Lung (tissue), 12 donors: ENCODE data around the gene EPAS1. TPM values are rescaled to one million over a fixed set of nuclear protein-coding genes. Genes with fewer than 3 reads are reported as not detected.

Experiments used
- ATAC-seq: fragments of 200-7000 bp; cut with Tn5 transposase; one replicate; pipeline ENCODE4 v1.9.1; 2020; ENCODE audit warnings: moderate number of reproducible peaks; ENCODE audit not compliant: insufficient read depth, low FRiP score
- DNase-seq, 3 donors: peaks; one replicate each; pipeline ENCODE4 v3.0.0-alpha.2; 2013 to 2017
- H3K27ac ChIP-seq, 2 donors: one replicate each; pipeline ENCODE4 v1.5.1; 2013; ENCODE audit warnings: mild to moderate bottlenecking in 2 of 2, moderate library complexity in 2 of 2, control low read depth in 1 of 2, inconsistent platforms in 1 of 2, low read depth in 1 of 2, low read length in 1 of 2
- H3K27me3 ChIP-seq, 3 donors: one replicate each; pipeline ENCODE4 v1.5.1; 2013; ENCODE audit warnings: low read length in 2 of 3; ENCODE audit not compliant: control insufficient read depth in 3 of 3, insufficient read depth in 3 of 3
- H3K36me3 ChIP-seq, 4 donors: one replicate each; pipeline ENCODE4 v1.5.1; 2013; ENCODE audit warnings: low read length in 4 of 4, mild to moderate bottlenecking in 1 of 4, moderate library complexity in 1 of 4; ENCODE audit not compliant: control insufficient read depth in 4 of 4, insufficient read depth in 4 of 4
- H3K4me1 ChIP-seq, 5 donors: one replicate each; pipeline ENCODE4 v1.5.1; 2013; ENCODE audit warnings: low read length in 5 of 5, mild to moderate bottlenecking in 2 of 5, moderate library complexity in 1 of 5; ENCODE audit not compliant: control insufficient read depth in 5 of 5, insufficient read depth in 5 of 5
- H3K4me3 ChIP-seq: one replicate; pipeline ENCODE4 v1.5.1; 2013; ENCODE audit warnings: mild to moderate bottlenecking, control low read depth, moderate library complexity
- H3K9ac ChIP-seq, 2 donors: one replicate each; pipeline ENCODE4 v1.5.1; 2013; ENCODE audit warnings: low read length in 2 of 2, control low read depth in 1 of 2; ENCODE audit not compliant: insufficient read depth in 1 of 2
- H3K9me3 ChIP-seq, 4 donors: one replicate each; pipeline ENCODE4 v1.5.1; 2013; ENCODE audit warnings: low read length in 3 of 4, mild to moderate bottlenecking in 1 of 4, moderate library complexity in 1 of 4; ENCODE audit not compliant: control insufficient read depth in 4 of 4, insufficient read depth in 3 of 4
- WGBS, 2 donors: extraction: QIAGEN DNeasy Blood & Tissue Kit; methylation state at CpG; one replicate each; pipeline ENCODE4 v1.1.7; 2013; 5-methylcytosine and 5-hydroxymethylcytosine counted together
- polyA plus RNA-seq, 2 donors: library from polyadenylated mRNA; stranded (reverse); fragments of 200-250 nt; gene quantifications; one replicate each; pipeline ENCODE4 v1.2.1, GENCODE V29; 2013
- total RNA-seq, 2 donors: library from RNA; depleted of rRNA in 1 of 2; stranded (reverse); fragments of >200 nt in 1 of 2; gene quantifications; one replicate each; pipeline ENCODE4 v1.2.1, GENCODE V29; 2014 to 2021
- TF ChIP-seq, protein P1 (sequence below): IDR thresholded peaks from 2 replicates; pipeline ENCODE4 v1.5.1; 2012; ENCODE audit warnings: mild to moderate bottlenecking; ENCODE audit errors: control extremely low read depth, extremely low read depth
- donor health status: control.
- donor health status: control.
- donor health status: Bipolar disorder and iron deficiency.
- donor health status: healthy.
- donor health status: DM: yes; HTN: yes; CAD: no.

Gene EPAS1
- total and polyA plus RNA-seq, 4 donors = 233 to 1,051 (median 381) TPM

DNA sequence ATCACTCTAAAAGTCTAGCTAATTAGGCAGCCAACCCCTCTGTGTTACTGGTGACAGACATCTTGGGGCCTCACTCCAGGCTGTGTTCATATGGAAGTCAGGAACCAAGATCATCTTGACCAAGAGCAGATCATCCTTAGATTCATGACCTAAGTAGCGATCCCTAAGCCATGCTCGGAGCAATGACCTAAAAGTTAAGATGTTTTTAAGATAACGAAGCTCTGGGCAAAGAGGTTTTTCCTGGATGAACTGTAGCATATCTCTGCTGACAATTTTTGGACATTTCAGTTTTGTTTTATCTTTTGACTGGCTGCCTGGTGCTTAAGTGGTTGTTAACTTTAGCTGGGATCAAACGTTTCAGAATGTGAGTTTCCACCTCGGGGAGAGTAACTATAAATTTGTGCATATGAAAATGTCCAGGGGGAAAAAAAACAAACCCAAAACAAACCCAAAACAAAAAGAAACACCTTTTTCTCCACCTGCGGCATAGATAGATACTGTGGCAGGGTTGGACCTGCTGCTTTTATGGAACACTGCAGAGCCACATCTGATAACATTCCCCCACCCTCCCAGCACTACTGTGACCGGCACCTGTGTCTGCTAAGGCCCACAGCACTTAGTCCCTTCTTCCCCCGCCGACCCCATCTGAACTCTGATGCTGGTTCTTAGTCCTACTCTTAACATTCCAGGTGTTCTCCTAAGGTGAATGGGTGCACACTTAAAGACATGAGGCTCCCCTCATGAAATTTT is 45.5 kb downstream of the EPAS1 start:
- H3K36me3 ChIP-seq = peaks cover 0 to 16% (median 2%) of the 10 kb centered on the region in 4 donors
- H3K27ac ChIP-seq = peak overlapping the region in 1 of 2 donors; percentile 26
- ATAC-seq (no peak), DNase-seq (no peak)
- no peaks in the 10 kb centered on the region for H3K27me3 ChIP-seq
- no peaks in the 10 kb centered on the region for H3K9me3 ChIP-seq
- WGBS, 2 donors = 54 to 76% methylated on average over 9 of the region's 9 CpGs
- H3K9ac ChIP-seq = no peak overlapping the region
- H3K4me3 ChIP-seq = no peak overlapping the region
- H3K4me1 ChIP-seq = peaks cover 10 to 59% (median 40%) of the 10 kb centered on the region in 5 donors
- TF ChIP-seq, protein P1, sequence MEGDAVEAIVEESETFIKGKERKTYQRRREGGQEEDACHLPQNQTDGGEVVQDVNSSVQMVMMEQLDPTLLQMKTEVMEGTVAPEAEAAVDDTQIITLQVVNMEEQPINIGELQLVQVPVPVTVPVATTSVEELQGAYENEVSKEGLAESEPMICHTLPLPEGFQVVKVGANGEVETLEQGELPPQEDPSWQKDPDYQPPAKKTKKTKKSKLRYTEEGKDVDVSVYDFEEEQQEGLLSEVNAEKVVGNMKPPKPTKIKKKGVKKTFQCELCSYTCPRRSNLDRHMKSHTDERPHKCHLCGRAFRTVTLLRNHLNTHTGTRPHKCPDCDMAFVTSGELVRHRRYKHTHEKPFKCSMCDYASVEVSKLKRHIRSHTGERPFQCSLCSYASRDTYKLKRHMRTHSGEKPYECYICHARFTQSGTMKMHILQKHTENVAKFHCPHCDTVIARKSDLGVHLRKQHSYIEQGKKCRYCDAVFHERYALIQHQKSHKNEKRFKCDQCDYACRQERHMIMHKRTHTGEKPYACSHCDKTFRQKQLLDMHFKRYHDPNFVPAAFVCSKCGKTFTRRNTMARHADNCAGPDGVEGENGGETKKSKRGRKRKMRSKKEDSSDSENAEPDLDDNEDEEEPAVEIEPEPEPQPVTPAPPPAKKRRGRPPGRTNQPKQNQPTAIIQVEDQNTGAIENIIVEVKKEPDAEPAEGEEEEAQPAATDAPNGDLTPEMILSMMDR = no peak

- 58 to 64% methylated on average over 5 of the region's 5 CpGs for WGBS, 2 donors
- TF ChIP-seq, protein P1 = no peak
- peaks cover 7 to 43% (median 33%) of the 10 kb centered on the region in 5 donors for H3K4me1 ChIP-seq
These were observed 47.5 kb downstream of the EPAS1 start for GRCh38 chr2:46344706-46345105.

DNA sequence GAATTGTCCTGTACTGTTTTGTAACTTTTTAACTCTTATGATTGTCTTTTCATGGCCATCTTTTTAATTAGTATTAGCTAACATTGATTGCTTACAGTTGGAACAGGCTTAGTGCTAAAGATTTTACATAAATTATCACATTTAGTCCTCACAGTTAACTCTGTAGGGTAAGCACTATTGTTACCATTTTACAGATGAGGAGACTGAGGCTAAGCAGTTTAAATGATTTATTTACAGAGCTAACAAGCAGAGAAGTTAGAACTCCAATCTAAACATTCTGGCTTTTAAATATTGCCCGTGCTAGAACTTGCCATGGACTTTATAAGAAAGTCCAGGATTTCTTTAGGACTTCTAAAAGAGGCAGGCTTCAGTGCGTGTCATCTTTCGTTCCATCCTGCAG is 48.6 kb downstream of the EPAS1 start:
- Histone ChIP-seq H3K9ac (no peak overlapping the region), H3K36me3 (peaks cover 0 to 26% (median 6%) of the 10 kb centered on the region in 4 donors), H3K4me3 (no peak overlapping the region), H3K27me3 (no peaks in the 10 kb centered on the region), H3K27ac (no peak overlapping the region), H3K4me1 (peaks cover 7 to 37% (median 28%) of the 10 kb centered on the region in 5 donors), H3K9me3 (no peaks in the 10 kb centered on the region)
- 71 to 80% methylated on average over 3 of the region's 3 CpGs for WGBS, 2 donors
- TF ChIP-seq, protein P1 = no peak
- DNase-seq (no peak), ATAC-seq (no peak)

More at GRCh38 chr2:46344706-46345105, 47.5 kb downstream of the EPAS1 start:
- H3K36me3 ChIP-seq = peaks cover 0 to 26% (median 6%) of the 10 kb centered on the region in 4 donors
- H3K27ac ChIP-seq = no peak overlapping the region
- no peaks in the 10 kb centered on the region for H3K9me3 ChIP-seq
- DNase-seq (peak in 2 of 3 donors; percentile 28 to 38), ATAC-seq (no peak)
- H3K9ac ChIP-seq = no peak overlapping the region
- H3K27me3 ChIP-seq = no peaks in the 10 kb centered on the region
- H3K4me3 ChIP-seq = no peak overlapping the region
